Activated CD4-positive, alpha-beta T cell treated with anti-CD3 and anti-CD28 coated beads, Interleukin-10, Interleukin-2, amounts not matched to agents 100 ng/mL and 50 ng/mL, durations not matched to agents 16 hours and 8 hours (primary cell): ENCODE data around the gene CCR9.

Experiments used
- DNase-seq: peaks from one replicate; pipeline ENCODE4 v3.0.0-alpha.2; 2020

CCR9 gene

DNA sequence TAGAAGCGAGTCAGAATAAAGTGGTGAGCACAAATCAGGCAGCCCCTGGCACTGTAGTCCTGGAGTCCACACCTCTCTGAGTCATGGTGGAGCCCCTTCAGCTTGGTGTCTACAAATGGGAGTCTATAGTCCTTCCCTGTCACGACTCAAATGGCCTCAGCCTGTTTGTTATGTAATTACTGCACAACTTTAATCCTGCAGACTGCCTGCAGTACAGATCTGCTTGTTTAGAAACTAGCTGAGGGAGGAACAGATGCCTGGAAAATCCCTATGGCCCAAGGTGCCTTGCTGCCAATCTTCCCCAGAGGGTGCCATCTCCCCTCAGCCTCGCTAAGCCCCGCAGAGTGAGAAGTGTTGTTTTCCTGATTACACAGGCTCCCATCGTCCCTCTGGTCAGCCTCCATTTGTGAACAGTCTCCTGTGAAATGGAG lies 53.0 kb downstream of the CCR9 start:
- DNase-seq: no peak

DNA sequence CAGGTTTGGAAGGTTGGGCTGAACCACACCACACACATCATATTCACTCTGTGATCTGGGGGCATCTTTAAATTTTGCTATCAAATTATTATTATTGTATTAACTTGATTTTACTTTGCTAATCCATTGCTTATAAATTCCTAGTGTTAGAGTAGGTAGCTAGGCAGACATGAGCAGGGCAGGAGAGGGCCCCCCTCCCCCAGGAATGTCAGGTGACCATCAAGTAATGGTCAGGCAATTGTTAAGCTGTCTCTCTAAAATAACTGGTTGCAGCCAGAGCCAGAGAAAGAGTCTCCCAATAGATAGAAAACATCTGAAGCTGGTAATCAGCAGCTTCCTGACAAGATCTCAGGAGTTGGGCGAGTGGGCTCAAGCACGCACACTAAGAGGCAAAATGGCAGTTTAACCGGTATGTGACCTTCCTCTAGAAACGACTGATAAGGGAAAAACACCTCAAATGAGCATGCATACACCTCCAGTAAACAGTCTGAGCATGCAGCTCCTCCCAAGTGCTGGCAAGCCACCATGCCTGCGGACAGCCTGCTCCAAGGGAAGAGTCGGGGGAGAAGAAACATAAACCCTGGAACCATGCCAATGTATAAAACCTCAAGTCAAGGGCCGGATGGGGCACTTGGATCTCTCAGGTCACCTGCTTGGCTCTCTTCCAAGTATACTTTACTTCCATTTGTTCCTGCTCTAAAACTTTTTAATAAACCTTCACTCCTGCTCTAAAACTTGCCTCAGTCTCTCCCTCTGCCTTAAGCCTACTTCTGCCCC lies 53.8 kb downstream of the CCR9 start:
- DNase-seq: no peak

DNA sequence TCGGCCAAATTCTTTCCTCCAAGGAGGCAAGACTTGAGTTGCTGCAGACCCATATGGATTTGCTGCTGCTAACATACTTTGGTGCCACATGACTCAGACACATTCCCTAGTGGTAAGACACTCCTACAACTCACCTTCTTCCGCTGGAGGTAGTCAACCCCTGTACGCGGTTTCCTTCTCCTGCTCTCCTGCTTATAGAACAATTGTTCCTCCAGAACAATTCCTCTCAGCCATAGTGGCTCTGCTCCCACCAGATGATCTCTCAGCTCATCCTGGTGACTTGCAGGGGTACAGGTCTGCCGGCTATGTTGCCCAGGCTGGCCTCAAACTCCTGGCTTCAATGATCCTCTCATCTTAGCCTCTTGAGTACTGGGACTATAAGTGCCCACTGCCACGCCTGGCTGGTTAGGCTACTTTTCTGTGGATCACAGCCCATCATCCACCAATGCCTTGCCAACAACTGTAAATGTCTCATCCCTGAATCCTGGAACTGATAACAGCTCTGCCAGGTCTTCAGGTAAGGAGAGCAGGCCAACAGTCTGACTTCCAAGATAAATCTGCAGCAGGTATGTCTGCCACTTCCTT lies 54.5 kb downstream of the CCR9 start:
- no peak for DNase-seq

DNA sequence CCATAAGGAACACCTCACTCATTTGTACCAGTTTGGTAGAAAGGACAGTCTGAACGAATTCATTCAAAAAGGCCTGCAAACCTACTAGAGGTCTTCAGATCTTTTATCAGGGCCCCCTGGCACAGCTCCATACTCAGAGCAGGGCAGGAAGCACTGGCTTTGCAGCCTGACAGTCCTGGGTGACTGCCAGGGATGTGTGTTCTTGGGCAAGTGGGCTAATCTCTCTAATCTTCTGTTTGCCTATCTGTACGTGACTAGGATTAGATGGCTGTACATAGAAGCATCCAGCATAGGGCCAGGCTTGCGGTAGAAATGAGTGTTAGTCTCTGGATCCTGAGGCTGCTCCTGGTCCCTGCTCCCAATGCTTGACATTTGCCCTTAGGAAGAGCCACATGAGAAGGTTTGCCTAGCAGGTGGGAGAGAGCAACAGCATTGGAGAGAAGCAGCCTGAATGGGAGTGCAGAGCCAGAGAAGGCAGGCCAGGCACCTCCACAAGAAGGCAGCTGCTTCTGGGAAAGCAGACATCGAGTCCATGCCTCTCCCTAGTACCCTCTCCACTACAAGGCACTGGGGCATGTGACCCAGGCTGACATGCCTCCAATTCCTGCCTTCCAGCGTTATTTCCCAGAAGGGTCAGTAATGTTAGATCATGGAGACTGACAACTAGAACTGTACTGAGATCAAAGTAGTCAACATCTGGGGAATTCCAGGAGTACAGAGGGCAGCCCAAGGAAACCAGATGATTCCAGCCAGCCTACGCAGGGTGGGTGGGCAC lies 55.9 kb downstream of the CCR9 start:
- no peak for DNase-seq

DNA sequence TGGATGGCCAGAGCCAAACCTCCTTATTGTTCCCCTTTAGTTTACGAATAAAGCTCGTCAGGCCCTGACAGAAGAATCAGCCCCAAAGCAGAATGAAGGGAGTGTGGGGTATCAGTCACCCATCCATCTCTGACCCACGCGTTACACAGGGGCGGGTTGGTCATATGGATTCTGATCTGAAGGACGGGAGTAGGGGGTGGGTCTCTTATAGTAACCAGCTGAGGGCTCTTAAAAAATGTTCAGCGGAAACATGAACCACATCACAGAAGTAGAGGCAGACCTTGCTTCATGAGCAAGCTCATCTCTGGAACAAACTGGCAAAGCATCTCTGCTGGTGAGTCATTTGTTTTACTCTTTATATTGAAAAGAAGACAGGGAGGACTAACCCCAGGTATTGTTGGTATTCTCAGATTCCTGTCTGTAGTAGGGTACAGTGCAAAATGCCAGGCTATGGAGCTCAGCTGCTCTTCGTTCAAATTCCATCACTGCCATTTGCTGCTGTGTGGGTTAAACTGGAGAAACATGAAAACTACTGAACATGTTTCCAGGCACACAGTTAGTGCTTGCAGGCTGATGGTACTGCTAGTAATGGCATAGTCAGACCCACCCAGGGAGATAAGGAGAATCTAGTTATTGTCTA lies 57.0 kb downstream of the CCR9 start, which contains the start of gene CXCR6:
Gene CXCR6 (plus strand): TSS at position 258 of the 640 bp plus-strand sequence. CDS start 3,018 bp downstream, outside the sequence.
- peak; percentile 87 for DNase-seq

DNA sequence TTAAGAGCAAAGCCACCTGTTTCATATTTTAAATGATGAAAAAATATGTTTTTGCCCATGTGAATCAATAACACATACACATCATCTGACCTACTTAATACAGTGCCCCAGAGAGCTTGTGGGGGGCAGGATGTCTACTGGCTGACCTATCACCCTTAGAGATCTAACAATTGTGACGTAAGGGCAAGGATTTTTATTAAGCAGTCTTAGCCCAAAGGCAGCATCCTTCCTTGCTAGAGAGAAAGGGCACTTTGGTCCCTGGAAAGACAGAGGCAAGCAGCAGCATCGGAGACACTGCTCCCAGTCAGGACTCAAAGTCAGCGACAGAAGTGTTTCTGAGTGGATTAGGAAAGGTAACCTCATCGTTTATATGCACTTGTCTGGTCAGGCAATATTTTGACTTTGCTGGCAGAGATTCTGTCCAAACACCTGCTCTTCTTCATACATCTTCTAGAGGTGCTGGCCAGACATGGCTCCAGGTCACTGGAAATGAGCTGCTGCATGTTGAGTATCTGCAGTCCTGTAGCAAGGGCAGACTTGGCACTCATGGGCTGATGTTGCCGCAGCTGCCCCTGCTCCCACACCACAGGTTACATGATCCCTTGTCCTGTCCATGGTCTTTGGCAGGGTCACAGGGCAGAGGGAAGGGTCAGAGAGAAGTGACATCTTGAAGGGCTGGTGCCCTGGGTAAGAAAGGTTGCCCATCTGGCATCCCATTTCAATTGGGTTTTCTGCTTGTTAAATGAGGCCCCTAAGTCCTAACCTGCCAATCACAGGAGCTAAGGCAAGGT lies 58.7 kb downstream of the CCR9 start:
- no peak for DNase-seq

DNA sequence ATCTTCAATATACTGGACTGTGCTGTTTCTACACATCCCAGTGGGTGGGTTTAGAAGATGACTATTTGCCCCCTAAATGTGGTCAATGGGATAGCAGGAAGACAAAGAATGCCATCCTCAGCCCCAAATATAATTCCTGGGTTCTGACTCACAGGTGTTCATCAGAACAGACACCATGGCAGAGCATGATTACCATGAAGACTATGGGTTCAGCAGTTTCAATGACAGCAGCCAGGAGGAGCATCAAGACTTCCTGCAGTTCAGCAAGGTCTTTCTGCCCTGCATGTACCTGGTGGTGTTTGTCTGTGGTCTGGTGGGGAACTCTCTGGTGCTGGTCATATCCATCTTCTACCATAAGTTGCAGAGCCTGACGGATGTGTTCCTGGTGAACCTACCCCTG lies 60.0 kb downstream of the CCR9 start:
- DNase-seq: no peak

DNA sequence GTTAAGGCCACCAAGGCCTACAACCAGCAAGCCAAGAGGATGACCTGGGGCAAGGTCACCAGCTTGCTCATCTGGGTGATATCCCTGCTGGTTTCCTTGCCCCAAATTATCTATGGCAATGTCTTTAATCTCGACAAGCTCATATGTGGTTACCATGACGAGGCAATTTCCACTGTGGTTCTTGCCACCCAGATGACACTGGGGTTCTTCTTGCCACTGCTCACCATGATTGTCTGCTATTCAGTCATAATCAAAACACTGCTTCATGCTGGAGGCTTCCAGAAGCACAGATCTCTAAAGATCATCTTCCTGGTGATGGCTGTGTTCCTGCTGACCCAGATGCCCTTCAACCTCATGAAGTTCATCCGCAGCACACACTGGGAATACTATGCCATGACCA lies 60.5 kb downstream of the CCR9 start:
- DNase-seq: peak; percentile 39

DNA sequence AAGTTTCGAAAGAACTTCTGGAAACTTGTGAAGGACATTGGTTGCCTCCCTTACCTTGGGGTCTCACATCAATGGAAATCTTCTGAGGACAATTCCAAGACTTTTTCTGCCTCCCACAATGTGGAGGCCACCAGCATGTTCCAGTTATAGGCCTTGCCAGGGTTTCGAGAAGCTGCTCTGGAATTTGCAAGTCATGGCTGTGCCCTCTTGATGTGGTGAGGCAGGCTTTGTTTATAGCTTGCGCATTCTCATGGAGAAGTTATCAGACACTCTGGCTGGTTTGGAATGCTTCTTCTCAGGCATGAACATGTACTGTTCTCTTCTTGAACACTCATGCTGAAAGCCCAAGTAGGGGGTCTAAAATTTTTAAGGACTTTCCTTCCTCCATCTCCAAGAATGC lies 61.0 kb downstream of the CCR9 start:
- no peak for DNase-seq

DNA sequence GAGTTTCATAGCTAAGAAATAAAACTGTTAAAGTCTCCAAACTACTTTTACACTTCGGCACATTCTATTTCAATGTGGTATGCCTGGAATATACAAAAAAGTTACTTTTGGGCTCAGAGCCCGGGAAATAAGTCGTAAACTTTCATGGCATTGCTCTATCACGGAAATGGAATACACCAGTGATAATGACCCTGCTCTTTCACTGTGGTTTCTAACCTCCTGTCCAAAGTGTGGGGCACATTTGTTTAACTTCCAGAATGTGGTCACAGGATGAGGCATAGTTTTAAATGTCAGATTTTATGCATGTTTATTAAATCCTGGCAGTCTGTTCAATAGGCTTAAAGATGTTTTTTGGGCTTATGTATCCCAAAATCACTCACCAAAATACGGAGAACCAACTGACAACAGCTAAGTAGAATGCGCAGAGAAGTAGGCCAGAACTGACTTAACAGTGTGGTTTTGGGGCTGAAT lies 62.0 kb downstream of the CCR9 start:
- DNase-seq: no peak

DNA sequence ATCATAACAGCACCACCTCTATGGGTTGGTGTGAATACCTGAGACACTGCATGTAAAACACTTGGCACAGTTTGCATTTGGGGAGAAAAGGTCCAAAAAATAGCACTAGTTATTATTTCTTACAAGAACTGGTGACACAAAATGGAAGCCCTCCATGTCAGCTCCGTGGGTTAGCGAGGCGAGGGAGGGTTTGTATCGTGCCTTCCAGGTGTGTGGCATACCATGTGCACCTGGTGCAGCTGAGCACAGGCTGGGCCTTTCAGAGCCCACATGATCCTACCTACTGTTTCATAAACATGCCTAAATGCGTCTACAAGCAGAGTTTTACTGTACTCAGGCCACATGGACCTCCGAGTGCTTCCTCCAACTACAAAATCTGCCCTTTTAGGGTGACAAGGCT lies 62.5 kb downstream of the CCR9 start:
- DNase-seq: no peak

DNA sequence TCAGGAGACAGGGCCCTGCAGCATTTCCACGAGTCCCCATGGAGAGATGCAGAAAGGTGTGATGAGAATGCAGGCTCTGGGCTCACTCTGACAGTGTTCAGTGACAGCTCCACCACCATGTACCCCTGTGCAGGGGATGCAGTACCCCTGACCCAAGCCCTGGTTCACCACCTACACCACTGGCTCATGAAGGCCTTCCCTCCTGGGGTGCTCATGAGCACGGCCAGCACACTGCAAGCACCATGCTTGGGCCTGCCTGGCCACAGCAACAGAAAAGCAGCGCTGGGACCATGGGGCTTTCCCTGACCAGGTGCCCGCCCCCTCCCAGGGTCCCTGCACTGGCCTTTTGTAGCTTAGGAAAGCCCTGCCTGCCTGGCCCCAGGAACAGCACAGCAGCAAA lies 63.1 kb downstream of the CCR9 start:
- no peak for DNase-seq

DNA sequence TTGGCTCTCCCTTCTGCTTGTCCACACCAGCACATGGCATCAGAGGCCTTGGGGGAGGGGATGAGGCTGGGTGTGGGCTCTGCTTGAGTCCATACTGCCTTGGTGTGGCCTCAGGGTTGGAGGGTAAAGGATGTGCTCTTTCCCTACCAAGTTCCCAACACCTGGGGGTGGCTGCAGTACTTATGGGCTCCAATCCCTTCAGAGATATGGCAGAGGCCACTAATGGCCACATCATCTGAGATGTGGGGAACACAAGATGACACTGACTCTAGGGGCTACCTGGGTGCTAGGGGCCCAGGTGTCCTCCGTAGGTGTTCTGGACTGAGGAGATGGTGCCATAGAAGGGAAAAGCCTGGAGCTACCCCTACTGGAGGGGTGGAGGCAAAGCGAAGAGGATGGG lies 63.8 kb downstream of the CCR9 start:
- DNase-seq: no peak

DNA sequence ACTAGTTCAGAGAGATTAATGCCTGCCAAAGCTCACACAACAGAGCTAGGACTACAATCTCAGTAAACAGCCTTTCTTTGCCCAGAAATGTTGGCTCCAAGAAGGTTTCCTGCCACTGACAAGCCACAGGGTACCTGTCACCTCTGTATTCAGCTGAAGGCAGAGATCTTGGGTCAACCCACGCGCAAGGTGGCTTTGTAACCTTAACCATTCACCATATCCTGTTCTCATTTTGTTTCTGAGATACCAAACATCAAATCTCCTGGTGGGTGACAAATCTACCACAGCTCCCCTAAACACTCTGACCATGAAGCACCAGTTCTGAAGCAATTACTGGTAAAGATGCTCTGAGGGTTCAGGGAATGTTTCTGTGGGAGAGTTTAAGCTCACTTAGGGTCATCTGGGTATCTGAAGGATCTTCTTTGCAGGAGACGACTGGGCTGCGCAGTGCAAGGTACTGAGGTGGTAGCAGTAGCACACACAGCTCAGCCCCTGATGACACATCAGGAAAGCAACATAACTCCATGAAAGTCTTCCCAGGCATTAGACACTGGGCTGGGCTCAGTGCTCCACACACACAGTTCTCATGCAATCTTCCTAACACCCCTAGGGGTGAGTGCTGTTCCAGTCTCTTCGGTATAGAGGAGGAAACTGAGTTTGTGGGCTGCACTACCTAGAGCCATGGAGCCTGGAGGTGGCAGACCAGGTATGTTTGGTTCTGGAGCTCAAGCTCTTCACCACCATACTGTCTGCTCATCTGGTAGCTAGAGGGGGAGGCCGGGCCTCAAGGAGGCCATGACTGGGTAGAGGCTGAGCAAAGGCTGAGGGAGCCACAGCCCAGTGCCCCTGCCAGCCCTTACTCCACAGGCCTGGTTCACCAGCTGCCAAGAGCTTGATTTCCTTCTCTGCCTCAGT lies 64.6 kb downstream of the CCR9 start:
- DNase-seq: peak; percentile 75

DNA sequence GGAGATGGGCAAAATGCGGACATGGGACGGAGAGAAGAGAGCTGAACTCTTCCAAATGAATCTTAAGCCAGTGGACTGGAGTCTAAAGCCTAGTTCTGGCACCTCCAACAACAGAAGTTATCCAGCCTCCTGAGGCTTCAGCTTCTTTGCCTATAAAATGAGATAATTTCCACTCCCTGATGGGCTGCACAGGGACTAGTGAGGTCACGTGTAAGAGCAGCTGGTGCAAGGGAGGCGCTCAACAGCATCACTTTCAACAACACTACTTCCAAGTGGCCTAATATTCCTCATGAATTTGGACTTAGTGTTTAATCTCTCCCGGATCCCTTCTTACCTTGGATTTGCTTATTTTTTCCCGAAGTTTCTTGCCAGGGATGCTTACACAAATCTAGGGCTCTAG lies 65.6 kb downstream of the CCR9 start:
- DNase-seq: no peak

DNA sequence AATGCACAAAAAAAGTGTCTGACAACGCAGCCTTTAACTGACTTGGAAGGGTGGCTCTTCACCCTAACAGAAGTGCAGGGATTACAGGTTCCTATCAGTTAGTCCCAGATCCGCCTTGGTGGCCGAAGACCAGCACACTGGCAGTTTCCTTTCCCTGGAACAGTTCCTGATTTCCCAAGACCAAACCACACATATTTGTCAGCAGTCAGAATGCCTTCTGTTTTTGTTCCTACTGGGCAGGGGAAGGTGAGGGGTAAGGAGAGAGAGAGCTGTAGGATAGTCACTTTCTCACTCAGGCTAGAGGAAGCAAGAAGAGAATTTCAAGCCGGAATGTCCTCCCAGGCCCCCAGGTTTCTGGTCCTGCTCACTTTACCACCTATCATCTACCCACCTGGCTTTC lies 66.1 kb downstream of the CCR9 start:
- DNase-seq: no peak
